Heart right ventricle (tissue), 16 donors: Measurements from ENCODE around the gene DSCAM. TPM values are rescaled to one million over a fixed set of nuclear protein-coding genes. Genes with fewer than 3 reads are reported as not detected.

Experiments
- ATAC-seq, 8 donors: fragments of 200-7000 bp; cut with Tn5 transposase; one replicate each; pipeline ENCODE4 v1.9.1; 2020; ENCODE audit warnings: mild to moderate bottlenecking in 8 of 8, moderate library complexity in 8 of 8, moderate number of reproducible peaks in 1 of 8
- DNase-seq, 2 donors: peaks; one replicate each; pipeline ENCODE4 v3.0.0-alpha.2; 2020
- H3K27ac ChIP-seq, 10 donors: fragments of 200-600 bp; sonication (generic) in 2 of 10; one replicate each; pipeline versions ENCODE4 v1.5.0 to v1.8.0; 2020 to 2022; ENCODE audit warnings: mild to moderate bottlenecking in 3 of 10
- H3K27me3 ChIP-seq, 7 donors: fragments of 200-600 bp; one replicate each; pipeline ENCODE4 v1.8.0; 2021 to 2022; ENCODE audit warnings: mild to moderate bottlenecking in 2 of 7
- H3K36me3 ChIP-seq, 9 donors: fragments of 200-600 bp; sonication (generic) in 1 of 9; one replicate each; pipeline versions ENCODE4 v1.5.0 to v1.8.0; 2020 to 2022; ENCODE audit warnings: mild to moderate bottlenecking in 2 of 9
- H3K4me1 ChIP-seq, 9 donors: fragments of 200-600 bp; sonication (generic) in 1 of 9; one replicate each; pipeline versions ENCODE4 v1.5.0 to v1.8.0; 2020 to 2022; ENCODE audit warnings: mild to moderate bottlenecking in 4 of 9
- H3K4me3 ChIP-seq, 10 donors: fragments of 200-600 bp; sonication (generic) in 2 of 10; one replicate each; pipeline versions ENCODE4 v1.5.0 to v1.8.0; 2020 to 2022; ENCODE audit warnings: mild to moderate bottlenecking in 7 of 10, moderate library complexity in 2 of 10
- H3K9me3 ChIP-seq, 11 donors: fragments of 200-600 bp in 10 of 11; sonication (generic) in 2 of 11; one replicate each; pipeline versions ENCODE4 v1.5.0 to v1.8.0; 2013 to 2022; ENCODE audit warnings: mild to moderate bottlenecking in 2 of 11, control low read depth in 1 of 11, moderate library complexity in 1 of 11
- WGBS, 2 donors: extraction: QIAGEN DNeasy Blood & Tissue Kit; methylation state at CpG; one replicate each; pipeline ENCODE4 v1.1.7; 2013; ENCODE audit warnings: inconsistent platforms in 1 of 2; 5-methylcytosine and 5-hydroxymethylcytosine counted together
- intact Hi-C, 10 donors: fragments of 100-400 bp; cut with DNase I; formaldehyde crosslinking; loops; one replicate each; pipeline versions ENCODE4 v1.11.1 to v1.14.2; 2022
- polyA plus RNA-seq, 2 donors: library from polyadenylated mRNA; stranded (reverse); fragments of 200-250 nt; gene quantifications; one replicate each; pipeline ENCODE4 v1.2.3, GENCODE V29; 2013
- total RNA-seq, 10 donors: library from RNA; stranded (reverse); fragmentation: NEBNext Ultra II Directional in 3 of 10; extraction: Animal tissue kit (Norgen Biotek cat#: 25700) in 3 of 10; gene quantifications; one replicate each; pipeline versions ENCODE4 v1.2.1 to v1.2.4, GENCODE V29; 2021 to 2023
- TF ChIP-seq, protein P1 (sequence below), 9 donors: fragments of 200-600 bp; sonication (generic) in 2 of 9; IDR thresholded peaks; one replicate each; pipeline versions ENCODE4 v1.5.0 to v1.8.0; 2021 to 2022; ENCODE audit warnings: antibody characterized with exemption in 9 of 9, mild to moderate bottlenecking in 5 of 9, moderate library complexity in 1 of 9
- donor health status: Arrhythmogenic right ventricular cardiomyopathy.
- donor health status: ischemic (EF 13 %, LVEDD 7.1; RV severe dilation, severe dysfunction).
- donor health status: healthy with polysubstance abuse.
- donor health status: DM: no; HTN: yes; CAD: no.
- donor health status: DM: no; HTN: no; CAD: no.
- donor health status: ischemic (EF 25% LVEDD 6.9; RV normal size, moderate dysfunction).
- donor health status: ischemic (EF 25% LVEDD 5.7; RV mildly dilated, moderate dysfunction).
- donor health status: healthy.
- donor health status: DM: yes; HTN: yes; CAD: no.
- donor health status: Ischemic cardiomyopathy.
- donor health status: ischemic (EF 35%, LVEDD 5.7; RV mildly dilated, moderate dysfunction).
- donor health status: nonischemic (EF 11% LVEDD 7.7; RV severe dilation, severe dysfunction).
- donor health status: DM: yes; HTN: yes; CAD: no.
- donor health status: PGD.
- donor health status: ischemic (EF 29% LVEDD 5.4; RV normal size, mild dysfunction).
- donor health status: nonischemic (EF 23%, LVEDD 6.1; RV moderate dilation, normal function).

Gene DSCAM
- total and polyA plus RNA-seq, 12 donors = 0.03 to 0.04 TPM; not detected in 10

- DNase-seq (no peak), ATAC-seq (no peak)
- Histone ChIP-seq H3K9me3 (peaks cover 0 to 10% (median 0%) of the 10 kb centered on the region in 11 donors), H3K36me3 (no peaks in the 10 kb centered on the region), H3K4me1 (no peaks in the 10 kb centered on the region), H3K27ac (no peak overlapping the region), H3K27me3 (peaks cover 0 to 18% (median 0%) of the 10 kb centered on the region in 7 donors), H3K4me3 (no peak overlapping the region)
- TF ChIP-seq, protein P1, sequence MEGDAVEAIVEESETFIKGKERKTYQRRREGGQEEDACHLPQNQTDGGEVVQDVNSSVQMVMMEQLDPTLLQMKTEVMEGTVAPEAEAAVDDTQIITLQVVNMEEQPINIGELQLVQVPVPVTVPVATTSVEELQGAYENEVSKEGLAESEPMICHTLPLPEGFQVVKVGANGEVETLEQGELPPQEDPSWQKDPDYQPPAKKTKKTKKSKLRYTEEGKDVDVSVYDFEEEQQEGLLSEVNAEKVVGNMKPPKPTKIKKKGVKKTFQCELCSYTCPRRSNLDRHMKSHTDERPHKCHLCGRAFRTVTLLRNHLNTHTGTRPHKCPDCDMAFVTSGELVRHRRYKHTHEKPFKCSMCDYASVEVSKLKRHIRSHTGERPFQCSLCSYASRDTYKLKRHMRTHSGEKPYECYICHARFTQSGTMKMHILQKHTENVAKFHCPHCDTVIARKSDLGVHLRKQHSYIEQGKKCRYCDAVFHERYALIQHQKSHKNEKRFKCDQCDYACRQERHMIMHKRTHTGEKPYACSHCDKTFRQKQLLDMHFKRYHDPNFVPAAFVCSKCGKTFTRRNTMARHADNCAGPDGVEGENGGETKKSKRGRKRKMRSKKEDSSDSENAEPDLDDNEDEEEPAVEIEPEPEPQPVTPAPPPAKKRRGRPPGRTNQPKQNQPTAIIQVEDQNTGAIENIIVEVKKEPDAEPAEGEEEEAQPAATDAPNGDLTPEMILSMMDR (IDR thresholded peaks at IDR 0.05) = no peak
- intact Hi-C loops = no loop called here
- WGBS, 2 donors = 93 to 97% methylated on average over 3 of the region's 3 CpGs
Measured at GRCh38 chr21:40130476-40130875, 716.5 kb downstream of the DSCAM start.

GRCh38 chr21:40129809-40130208, 717.1 kb downstream of the DSCAM start:
- 86 to 100% methylated on average over 1 of the region's 1 CpG for WGBS, 2 donors

GRCh38 chr21:40128891-40129290, 718.1 kb downstream of the DSCAM start:
- no peak overlapping the region for H3K27ac ChIP-seq
- H3K4me3 ChIP-seq = no peak overlapping the region
- DNase-seq (no peak), ATAC-seq (no peak)
- intact Hi-C loops = loop anchor here in 3 of 10 donors (5.0 to 10.0 kb wide), 4 partner anchors 84 to 344 kb away; partner anchors contain the start of gene PCP4 (in 1 of the 3)
- 86 to 92% methylated on average over 5 of the region's 5 CpGs for WGBS, 2 donors
- H3K36me3 ChIP-seq = no peaks in the 10 kb centered on the region
- H3K4me1 ChIP-seq = no peaks in the 10 kb centered on the region
- peaks cover 0 to 10% (median 0%) of the 10 kb centered on the region in 11 donors for H3K9me3 ChIP-seq
- H3K27me3 ChIP-seq = peaks cover 0 to 9% (median 0%) of the 10 kb centered on the region in 7 donors
- TF ChIP-seq, protein P1 (IDR thresholded peaks at IDR 0.05) = no peak

More at GRCh38 chr21:40129809-40130208, 717.1 kb downstream of the DSCAM start:
- no peak overlapping the region for H3K27ac ChIP-seq
- H3K4me1 ChIP-seq = no peaks in the 10 kb centered on the region
- intact Hi-C loops = loop anchor here in 3 of 10 donors (5.0 to 10.0 kb wide), 4 partner anchors 85 to 345 kb away; partner anchors contain the start of gene PCP4 (in 1 of the 3)
- H3K9me3 ChIP-seq = peaks cover 0 to 10% (median 0%) of the 10 kb centered on the region in 11 donors
- H3K36me3 ChIP-seq = no peaks in the 10 kb centered on the region
- no peak overlapping the region for H3K4me3 ChIP-seq
- ATAC-seq = no peak
- TF ChIP-seq, protein P1 (IDR thresholded peaks at IDR 0.05) = no peak
- no peak for DNase-seq
- H3K27me3 ChIP-seq = peaks cover 0 to 12% (median 0%) of the 10 kb centered on the region in 7 donors

DNA sequence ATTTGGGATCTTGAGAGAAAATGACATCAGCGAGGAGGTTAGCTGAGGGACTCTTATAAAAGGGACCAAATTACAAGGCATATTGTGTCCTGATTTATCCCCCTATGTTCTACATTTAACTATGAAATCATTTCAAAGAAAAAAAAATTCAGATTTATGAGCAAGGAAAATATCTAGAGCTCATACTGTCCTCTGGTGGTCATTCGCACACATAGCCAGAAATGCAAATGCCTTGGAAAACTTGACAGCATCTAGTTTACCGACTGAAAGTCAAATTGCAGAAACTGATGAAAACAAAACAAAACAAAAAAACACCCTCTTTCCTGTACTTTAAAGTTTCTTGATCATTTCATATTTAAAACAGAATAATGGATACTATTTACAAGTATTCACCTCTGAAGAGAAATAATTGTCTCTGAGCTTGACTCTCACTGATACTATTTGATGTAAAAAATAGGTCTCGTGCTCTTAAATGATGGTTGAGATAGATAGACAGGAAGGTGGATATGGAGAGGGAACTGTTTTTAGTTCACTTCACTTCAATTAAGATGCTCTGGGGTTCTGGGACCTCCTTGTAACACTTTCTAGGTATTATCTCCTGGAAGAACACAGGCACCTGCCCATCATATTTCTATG, 725.9 kb downstream of the DSCAM start:
- intact Hi-C loops = loop anchor here (1.0 to 10.0 kb wide), 11 partner anchors 76 to 336 kb away; partner anchors contain the start of gene PCP4 (in 7 of the 10)
- Histone ChIP-seq H3K4me1 (peaks cover 0 to 3% (median 0%) of the 10 kb centered on the region in 9 donors), H3K27me3 (peaks cover 0 to 22% (median 0%) of the 10 kb centered on the region in 7 donors), H3K9me3 (peaks cover 0 to under 1% (median 0%) of the 10 kb centered on the region in 11 donors), H3K27ac (no peak overlapping the region), H3K36me3 (no peaks in the 10 kb centered on the region), H3K4me3 (no peak overlapping the region)
- TF ChIP-seq, protein P1 (IDR thresholded peaks at IDR 0.05) = peak; percentile 48 to 84 (median 74)
- peak in 1 of 8 donors; percentile 29 for ATAC-seq
- no peak for DNase-seq
- WGBS, 2 donors = 29 to 37% methylated on average over 4 of the region's 4 CpGs
